ENCODE measurements around the gene BTLA.
"Not testable (repeated sequence)": the region's sequence is repeated elsewhere in the genome, so short reads cannot be mapped to it uniquely, and the experiment has no call there.

The BTLA gene

GRCh38 chr3:112498914-112499711, at the start of gene BTLA:
Gene BTLA, minus strand, starts transcription at chr3:112499472. Its CDS starts 114 bp downstream, at chr3:112499358.
- DNase-seq (ENCODE audit: low read depth in 2 of 2), result no peak

- DNase-seq (ENCODE audit: low read depth in 2 of 2), result no peak
Observed at GRCh38 chr3:112546216-112546759, 47.0 kb upstream of the BTLA start.

GRCh38 chr3:112539825-112540650, 40.8 kb upstream of the BTLA start:
- no peak for DNase-seq (ENCODE audit: low read depth in 2 of 2)

- DNase-seq (ENCODE audit: low read depth in 2 of 2), result no peak
Observed at GRCh38 chr3:112531358-112531781, 32.1 kb upstream of the BTLA start.

- DNase-seq (ENCODE audit: low read depth in 2 of 2), result no peak
Observed at GRCh38 chr3:112530573-112530972, 31.3 kb upstream of the BTLA start.

GRCh38 chr3:112524127-112524526, 24.9 kb upstream of the BTLA start:
- not testable (repeated sequence) for DNase-seq (ENCODE audit: low read depth in 2 of 2)

- DNase-seq (ENCODE audit: low read depth in 2 of 2), result no peak
Observed at GRCh38 chr3:112519424-112520001, 20.2 kb upstream of the BTLA start.

GRCh38 chr3:112518970-112519369, 19.7 kb upstream of the BTLA start:
- DNase-seq (ENCODE audit: low read depth in 2 of 2), result not testable (repeated sequence)

GRCh38 chr3:112514527-112515128, 15.4 kb upstream of the BTLA start:
- DNase-seq (ENCODE audit: low read depth in 2 of 2), result no peak

- DNase-seq (ENCODE audit: low read depth in 2 of 2), result no peak
Observed at GRCh38 chr3:112512320-112512719, 13.0 kb upstream of the BTLA start.

- no peak for DNase-seq (ENCODE audit: low read depth in 2 of 2)
Observed at GRCh38 chr3:112508860-112509259, 9.6 kb upstream of the BTLA start.

GRCh38 chr3:112508261-112508660, 9.0 kb upstream of the BTLA start:
- DNase-seq (ENCODE audit: low read depth in 2 of 2), result no peak

GRCh38 chr3:112505907-112506306, 6.6 kb upstream of the BTLA start:
- DNase-seq (ENCODE audit: low read depth in 2 of 2), result no peak

- no peak for DNase-seq (ENCODE audit: low read depth in 2 of 2)
Observed at GRCh38 chr3:112504123-112504522, 4.9 kb upstream of the BTLA start.

- DNase-seq (ENCODE audit: low read depth in 2 of 2), result no peak
Observed at GRCh38 chr3:112503304-112503972, 4.2 kb upstream of the BTLA start.

GRCh38 chr3:112500621-112501020, 1.3 kb upstream of the BTLA start:
- no peak for DNase-seq (ENCODE audit: low read depth in 2 of 2)

- no peak for DNase-seq (ENCODE audit: low read depth in 2 of 2)
Observed at GRCh38 chr3:112497897-112498548, 1.2 kb downstream of the BTLA start.

- no peak for DNase-seq (ENCODE audit: low read depth in 2 of 2)
Observed at GRCh38 chr3:112496366-112497067, 2.8 kb downstream of the BTLA start.

GRCh38 chr3:112494448-112494767, 4.9 kb downstream of the BTLA start:
- DNase-seq (ENCODE audit: low read depth in 2 of 2), result not testable (repeated sequence)

GRCh38 chr3:112492124-112492523, 7.1 kb downstream of the BTLA start:
- DNase-seq (ENCODE audit: low read depth in 2 of 2), result no peak
